ENCODE data around the gene HECTD4.

HECTD4 gene

DNA sequence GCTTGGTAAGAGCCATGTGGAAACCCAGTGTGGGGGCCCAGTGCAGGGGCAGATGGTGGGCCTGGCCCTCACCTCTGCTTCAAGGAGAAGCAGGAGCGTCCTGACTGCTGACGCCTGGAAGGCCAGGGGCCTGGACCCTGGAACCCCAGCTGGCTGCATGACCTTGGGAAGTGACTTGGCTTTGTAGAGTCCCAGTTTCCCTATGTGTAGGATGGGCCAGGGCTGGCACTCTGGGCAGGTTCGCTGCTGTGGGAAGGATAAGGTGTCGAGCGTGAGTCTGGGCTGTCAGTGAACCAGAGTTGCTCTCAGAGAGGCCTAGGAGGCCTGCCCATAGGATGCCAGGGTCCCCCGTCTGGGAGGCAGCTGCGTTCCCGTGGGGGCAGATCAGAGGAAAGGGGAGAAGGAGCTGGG is 213.7 kb downstream of the HECTD4 start:
- peak overlapping the region in 1 of 2 donors; percentile 36 for H3K4me3 ChIP-seq (ENCODE audit: low read length in 2 of 2)
- H3K4ac ChIP-seq (ENCODE audit: low read length), result no peak overlapping the region
- H2BK5ac ChIP-seq (ENCODE audit: low read length), result no peak overlapping the region
- no peak overlapping the region for H3K9ac ChIP-seq (ENCODE audit: low read depth, low read length, poor library complexity)
- H3K4me1 ChIP-seq (ENCODE audit: control insufficient read depth in 2 of 2, insufficient read depth in 1 of 2, low read depth in 1 of 2, low read length in 2 of 2), result no peaks in the 10 kb centered on the region
- H2BK15ac ChIP-seq (ENCODE audit: low read length), result no peak overlapping the region
- H2AK5ac ChIP-seq (ENCODE audit: low read depth, low read length), result no peak overlapping the region
- H2BK12ac ChIP-seq (ENCODE audit: low read length), result no peak overlapping the region
- H3K27me3 ChIP-seq (ENCODE audit: control insufficient read depth in 3 of 3, insufficient read depth in 3 of 3, low read depth in 1 of 3, low read length in 3 of 3), result no peaks in the 10 kb centered on the region
- no peak overlapping the region for H3K23ac ChIP-seq (ENCODE audit: low read depth, low read length, poor library complexity)
- H2AFZ ChIP-seq (ENCODE audit: low read length), result no peak overlapping the region
- no peak overlapping the region for H4K8ac ChIP-seq (ENCODE audit: low read depth, low read length)
- H3K9me3 ChIP-seq (replicated peaks in 1 of 2; ENCODE audit: control insufficient read depth in 2 of 2, insufficient read depth in 1 of 2, low read depth in 1 of 2, low read length in 2 of 2), result peaks cover 0 to 2% of the 10 kb centered on the region in 2 donors
- no peak overlapping the region for H3K14ac ChIP-seq (ENCODE audit: low read length)
- H3K79me1 ChIP-seq (ENCODE audit: low read depth, low read length), result peaks cover 1% of the 10 kb centered on the region
- no peak for DNase-seq (ENCODE audit: low spot score)
- no peak overlapping the region for H4K91ac ChIP-seq (ENCODE audit: low read depth, low read length, poor library complexity)
- no peak overlapping the region for H3K4me2 ChIP-seq (ENCODE audit: insufficient read depth, low read length, poor library complexity, severe bottlenecking)
- H3K27ac ChIP-seq (replicated peaks; ENCODE audit: low read length), result no peak overlapping the region
- H3K36me3 ChIP-seq (replicated peaks in 1 of 2; ENCODE audit: control insufficient read depth in 2 of 2, insufficient read depth in 2 of 2, low read length in 2 of 2), result peaks cover 5 to 78% of the 10 kb centered on the region in 2 donors
- WGBS, 2 donors (ENCODE audit: extremely low coverage in 2 of 2, insufficient read length in 2 of 2, insufficient replicate concordance in 1 of 2), result no CpG with 5 or more reads among the region's 8 CpGs
- H2BK120ac ChIP-seq (ENCODE audit: low read depth, low read length), result no peak overlapping the region
- H3K18ac ChIP-seq (ENCODE audit: low read length), result no peak overlapping the region

DNA sequence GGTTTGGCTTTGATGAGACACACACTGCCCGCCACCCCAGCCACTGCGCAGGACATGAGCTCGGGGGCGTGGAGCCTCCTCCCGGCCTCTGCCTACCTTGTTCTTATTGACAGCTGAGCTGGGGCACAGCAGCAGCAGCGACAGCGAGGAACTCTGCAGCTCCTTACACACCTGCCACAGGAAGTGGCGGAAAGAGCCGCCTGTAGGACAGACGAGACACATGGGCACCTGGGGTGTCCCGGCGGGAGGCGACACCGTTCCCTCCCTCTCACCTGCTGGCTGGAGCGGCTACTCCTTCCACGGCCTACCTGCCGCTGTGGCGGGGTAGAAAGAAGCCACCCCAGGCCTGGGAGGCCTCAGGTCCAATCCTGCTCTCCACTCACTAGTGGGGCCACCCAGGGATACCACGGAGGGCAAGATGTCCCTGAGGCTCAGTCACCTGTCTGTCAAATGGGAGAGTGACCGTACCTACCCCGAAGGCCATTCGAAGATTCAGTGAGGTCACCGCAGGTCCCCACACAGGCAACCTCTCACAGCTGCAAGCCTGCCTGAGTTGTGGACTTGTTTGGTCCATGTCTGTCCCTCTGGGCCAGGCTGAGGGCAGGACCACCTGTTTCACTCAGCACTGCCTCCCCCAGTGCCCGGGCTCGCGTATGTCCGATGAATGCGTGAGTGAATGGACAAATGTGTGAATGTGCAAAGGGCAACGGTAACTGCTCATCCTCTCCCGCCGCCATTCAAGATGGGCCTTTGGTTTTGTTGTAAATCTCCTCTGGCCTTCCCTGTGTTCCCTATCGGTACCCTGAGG is 214.3 kb downstream of the HECTD4 start:
- peak overlapping the region; percentile 89 for H3K14ac ChIP-seq (ENCODE audit: low read length)
- peak overlapping the region; percentile 21 for H3K9ac ChIP-seq (ENCODE audit: low read depth, low read length, poor library complexity)
- H3K36me3 ChIP-seq (replicated peaks in 1 of 2; ENCODE audit: control insufficient read depth in 2 of 2, insufficient read depth in 2 of 2, low read length in 2 of 2), result peaks cover 10 to 82% of the 10 kb centered on the region in 2 donors
- DNase-seq (ENCODE audit: low spot score), result no peak
- H3K18ac ChIP-seq (ENCODE audit: low read length), result no peak overlapping the region
- no peak overlapping the region for H4K8ac ChIP-seq (ENCODE audit: low read depth, low read length)
- no peaks in the 10 kb centered on the region for H3K4me1 ChIP-seq (ENCODE audit: control insufficient read depth in 2 of 2, insufficient read depth in 1 of 2, low read depth in 1 of 2, low read length in 2 of 2)
- no peak overlapping the region for H2BK120ac ChIP-seq (ENCODE audit: low read depth, low read length)
- H3K9me3 ChIP-seq (replicated peaks in 1 of 2; ENCODE audit: control insufficient read depth in 2 of 2, insufficient read depth in 1 of 2, low read depth in 1 of 2, low read length in 2 of 2), result peaks cover 0 to 4% of the 10 kb centered on the region in 2 donors
- H3K4me3 ChIP-seq (ENCODE audit: low read length in 2 of 2), result no peak overlapping the region
- no peak overlapping the region for H3K4ac ChIP-seq (ENCODE audit: low read length)
- H3K4me2 ChIP-seq (ENCODE audit: insufficient read depth, low read length, poor library complexity, severe bottlenecking), result no peak overlapping the region
- H2AK5ac ChIP-seq (ENCODE audit: low read depth, low read length), result no peak overlapping the region
- H3K23ac ChIP-seq (ENCODE audit: low read depth, low read length, poor library complexity), result peak overlapping the region; percentile 73
- no CpG with 5 or more reads among the region's 32 CpGs for WGBS, 2 donors (ENCODE audit: extremely low coverage in 2 of 2, insufficient read length in 2 of 2, insufficient replicate concordance in 1 of 2)
- no peak overlapping the region for H3K27ac ChIP-seq (replicated peaks; ENCODE audit: low read length)
- no peak overlapping the region for H2AFZ ChIP-seq (ENCODE audit: low read length)
- H2BK15ac ChIP-seq (ENCODE audit: low read length), result no peak overlapping the region
- H3K79me1 ChIP-seq (ENCODE audit: low read depth, low read length), result peaks cover 1% of the 10 kb centered on the region
- no peak overlapping the region for H4K91ac ChIP-seq (ENCODE audit: low read depth, low read length, poor library complexity)
- H2BK5ac ChIP-seq (ENCODE audit: low read length), result peak overlapping the region; percentile 53
- H3K27me3 ChIP-seq (ENCODE audit: control insufficient read depth in 3 of 3, insufficient read depth in 3 of 3, low read depth in 1 of 3, low read length in 3 of 3), result no peaks in the 10 kb centered on the region
- peak overlapping the region; percentile 10 for H2BK12ac ChIP-seq (ENCODE audit: low read length)

DNA sequence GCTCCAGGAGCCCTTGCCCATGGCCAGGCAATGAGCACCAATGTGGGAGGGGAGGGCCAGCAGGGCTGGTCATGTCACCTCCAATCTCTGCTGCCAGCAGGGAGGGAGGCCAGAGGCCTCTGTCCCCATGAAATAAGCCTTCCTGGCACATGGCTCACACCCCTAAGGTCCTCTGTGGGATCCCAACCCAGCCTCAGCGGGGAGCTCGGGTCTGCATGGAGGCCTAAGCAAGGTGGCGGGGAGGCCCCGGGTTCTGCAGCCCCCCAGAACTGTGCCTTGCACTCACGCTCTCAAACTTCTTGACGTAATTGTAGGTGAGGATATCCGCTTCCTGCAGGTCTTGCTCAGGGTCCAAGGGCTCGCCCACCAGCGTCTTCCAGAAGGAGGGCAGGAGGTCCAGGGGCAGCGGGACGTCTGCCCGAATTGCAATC is 215.2 kb downstream of the HECTD4 start:
- Histone ChIP-seq H3K18ac (ENCODE audit: low read length) (no peak overlapping the region), H2BK12ac (ENCODE audit: low read length) (no peak overlapping the region), H3K9me3 (replicated peaks in 1 of 2; ENCODE audit: control insufficient read depth in 2 of 2, insufficient read depth in 1 of 2, low read depth in 1 of 2, low read length in 2 of 2) (peaks cover 4 to 5% of the 10 kb centered on the region in 2 donors), H2BK15ac (ENCODE audit: low read length) (no peak overlapping the region), H2BK120ac (ENCODE audit: low read depth, low read length) (no peak overlapping the region), H3K36me3 (replicated peaks in 1 of 2; ENCODE audit: control insufficient read depth in 2 of 2, insufficient read depth in 2 of 2, low read length in 2 of 2) (peaks cover 13 to 82% of the 10 kb centered on the region in 2 donors), H3K27me3 (ENCODE audit: control insufficient read depth in 3 of 3, insufficient read depth in 3 of 3, low read depth in 1 of 3, low read length in 3 of 3) (no peaks in the 10 kb centered on the region), H3K23ac (ENCODE audit: low read depth, low read length, poor library complexity) (peak overlapping the region; percentile 67), H3K14ac (ENCODE audit: low read length) (peak overlapping the region; percentile 89), H4K91ac (ENCODE audit: low read depth, low read length, poor library complexity) (no peak overlapping the region), H3K4ac (ENCODE audit: low read length) (no peak overlapping the region), H2AFZ (ENCODE audit: low read length) (no peak overlapping the region), H3K79me1 (ENCODE audit: low read depth, low read length) (peaks cover 1% of the 10 kb centered on the region), H3K4me1 (ENCODE audit: control insufficient read depth in 2 of 2, insufficient read depth in 1 of 2, low read depth in 1 of 2, low read length in 2 of 2) (no peaks in the 10 kb centered on the region), H4K8ac (ENCODE audit: low read depth, low read length) (no peak overlapping the region), H3K27ac (replicated peaks; ENCODE audit: low read length) (no peak overlapping the region), H3K4me3 (ENCODE audit: low read length in 2 of 2) (no peak overlapping the region), H2BK5ac (ENCODE audit: low read length) (peak overlapping the region; percentile 53), H3K4me2 (ENCODE audit: insufficient read depth, low read length, poor library complexity, severe bottlenecking) (no peak overlapping the region), H3K9ac (ENCODE audit: low read depth, low read length, poor library complexity) (no peak overlapping the region), H2AK5ac (ENCODE audit: low read depth, low read length) (no peak overlapping the region)
- no peak for DNase-seq (ENCODE audit: low spot score)
- WGBS, 2 donors (ENCODE audit: extremely low coverage in 2 of 2, insufficient read length in 2 of 2, insufficient replicate concordance in 1 of 2), result no CpG with 5 or more reads among the region's 12 CpGs

Measured in neuronal stem cell (in vitro differentiated cells).